PC-3 (cell line): Measurements from ENCODE around the gene PLXNA2. TPM values are rescaled to one million over a fixed set of nuclear protein-coding genes. Genes with fewer than 3 reads are reported as not detected.

Experiments
- ATAC-seq: fragments of 200-7000 bp; cut with Tn5 transposase; 2 replicates; pipeline ENCODE4 v1.9.1; 2020; ENCODE audit warnings: mild to moderate bottlenecking, moderate library complexity
- BruUV-seq: library from RNA; stranded (reverse); fragments of 400-500 nt; replicated peaks from 2 replicates; lab custom pipeline; 2021; lab: Mats Ljungman, UMichigan
- CTCF ChIA-PET: fragments of 300-600 bp; sonication (Branson Sonifier 250); formaldehyde crosslinking; loops from one replicate; lab custom pipeline; 2022; ENCODE audit warnings: antibody characterized with exemption; lab: Charles Lee
- POLR2A ChIA-PET: fragments of 300-600 bp; sonication (Branson Sonifier 250); formaldehyde crosslinking; loops from one replicate; lab custom pipeline; 2022; ENCODE audit warnings: antibody characterized with exemption; ENCODE audit not compliant: unreplicated experiment; lab: Charles Lee
- DNase-seq: peaks from one replicate; pipeline ENCODE4 v3.0.0-alpha.2; 2015
- H2AFZ ChIP-seq: fragments of 300-600 bp; sonication (generic); 2 replicates; pipeline ENCODE4 v1.6.0; 2016; ENCODE audit warnings: antibody characterized with exemption, low read length
- H3F3A ChIP-seq: fragments of 300-600 bp; sonication (generic); one replicate; pipeline ENCODE4 v1.6.0; 2017; ENCODE audit warnings: antibody characterized with exemption, low read length, control low read depth, mild to moderate bottlenecking; ENCODE audit not compliant: unreplicated experiment
- H3K27ac ChIP-seq: fragments of 300-600 bp; sonication (generic); 2 replicates; pipeline ENCODE4 v1.5.1; 2016; ENCODE audit warnings: mild to moderate bottlenecking, low read length
- H3K27me3 ChIP-seq: fragments of 300-600 bp; sonication (generic); 2 replicates; pipeline ENCODE4 v1.6.1; 2016; ENCODE audit warnings: low read length, mixed read lengths
- H3K36me3 ChIP-seq: fragments of 300-600 bp; sonication (generic); 2 replicates; pipeline ENCODE4 v1.6.1; 2016; ENCODE audit warnings: low read depth, mixed run types, low read length, mixed read lengths
- H3K4me1 ChIP-seq: fragments of 300-600 bp; sonication (generic); 2 replicates; pipeline ENCODE4 v1.5.1; 2016; ENCODE audit warnings: low read length; ENCODE audit not compliant: insufficient read depth
- H3K4me2 ChIP-seq: fragments of 300-600 bp; sonication (generic); 2 replicates; pipeline ENCODE4 v1.6.0; 2016; ENCODE audit warnings: low read length
- H3K4me3 ChIP-seq: fragments of 300-600 bp; sonication (generic); 2 replicates; pipeline ENCODE4 v1.5.1; 2016; ENCODE audit warnings: mild to moderate bottlenecking, low read length, mixed read lengths
- H3K79me2 ChIP-seq: fragments of 300-600 bp; sonication (generic); 2 replicates; pipeline ENCODE4 v1.6.1; 2017; ENCODE audit warnings: low read length, mixed read lengths
- H3K9ac ChIP-seq: fragments of 300-600 bp; sonication (generic); 2 replicates; pipeline ENCODE4 v1.6.0; 2016; ENCODE audit warnings: mild to moderate bottlenecking, low read length
- H3K9me2 ChIP-seq: fragments of 300-600 bp; sonication (generic); replicated peaks from 2 replicates; pipeline ENCODE4 v1.6.1; 2016; ENCODE audit warnings: mixed run types, low read length, mixed read lengths
- H3K9me3 ChIP-seq: fragments of 300-600 bp; sonication (generic); 2 replicates; pipeline ENCODE4 v1.6.1; 2016; ENCODE audit warnings: low read length, mixed read lengths
- H4K20me1 ChIP-seq: fragments of 300-600 bp; sonication (generic); 2 replicates; pipeline ENCODE4 v1.6.1; 2016; ENCODE audit warnings: low read length, mixed read lengths
- EZH2 ChIP-seq: fragments of 300-600 bp; sonication (generic); IDR thresholded peaks from one replicate; pipeline ENCODE4 v1.6.1; 2017; ENCODE audit warnings: antibody characterized with exemption, mild to moderate bottlenecking, low read length; ENCODE audit not compliant: unreplicated experiment
- EZH2phosphoT487 ChIP-seq: fragments of 300-600 bp; sonication (generic); IDR thresholded peaks from 2 replicates; pipeline ENCODE4 v1.6.1; 2018; ENCODE audit warnings: mild to moderate bottlenecking, antibody characterized with exemption, low read length, borderline replicate concordance
- intact Hi-C: fragments of 100-400 bp; cut with micrococcal nuclease; formaldehyde crosslinking; loops from 2 replicates; pipeline ENCODE4 v1.9.0; 2023
- total RNA-seq: library from RNA; depleted of rRNA; stranded (reverse); fragments of >200 nt; gene quantifications from 2 replicates; pipeline ENCODE4 v1.2.3, GENCODE V29; 2014
- TF ChIP-seq, protein P1 (sequence below): fragments of 300-600 bp; sonication (generic); conservative IDR thresholded peaks from 2 replicates; pipeline ENCODE4 v1.5.1; 2017; ENCODE audit warnings: antibody characterized with exemption, low read depth, mild to moderate bottlenecking, low read length

The PLXNA2 gene
- total RNA-seq, 1 experiment from 2014 or later, result 16.2 TPM

DNA sequence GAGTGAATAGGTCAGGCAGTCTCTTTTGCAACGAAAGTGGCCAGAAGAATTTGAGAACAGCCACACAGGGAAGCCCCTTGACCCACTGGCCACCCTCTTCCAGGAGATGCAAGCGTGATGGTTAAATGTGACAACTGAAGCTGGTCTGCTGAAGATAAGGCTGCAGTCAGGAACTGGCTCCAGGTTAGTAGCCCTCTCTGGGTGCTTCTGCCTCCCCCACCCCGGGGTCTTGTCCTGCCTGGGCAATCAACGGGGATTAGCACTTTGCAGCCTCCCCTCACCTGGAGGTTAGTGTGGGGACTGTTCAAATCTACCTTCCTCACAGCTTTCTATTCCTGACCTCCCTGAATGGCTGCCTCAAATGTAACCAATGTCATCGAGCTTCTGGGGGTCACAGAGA, 125.9 kb downstream of the PLXNA2 start:
- H3F3A ChIP-seq, result no peaks in the 10 kb centered on the region
- TF ChIP-seq EZH2, result no peak
- TF ChIP-seq EZH2phosphoT487, result no peak
- TF ChIP-seq, protein P1, sequence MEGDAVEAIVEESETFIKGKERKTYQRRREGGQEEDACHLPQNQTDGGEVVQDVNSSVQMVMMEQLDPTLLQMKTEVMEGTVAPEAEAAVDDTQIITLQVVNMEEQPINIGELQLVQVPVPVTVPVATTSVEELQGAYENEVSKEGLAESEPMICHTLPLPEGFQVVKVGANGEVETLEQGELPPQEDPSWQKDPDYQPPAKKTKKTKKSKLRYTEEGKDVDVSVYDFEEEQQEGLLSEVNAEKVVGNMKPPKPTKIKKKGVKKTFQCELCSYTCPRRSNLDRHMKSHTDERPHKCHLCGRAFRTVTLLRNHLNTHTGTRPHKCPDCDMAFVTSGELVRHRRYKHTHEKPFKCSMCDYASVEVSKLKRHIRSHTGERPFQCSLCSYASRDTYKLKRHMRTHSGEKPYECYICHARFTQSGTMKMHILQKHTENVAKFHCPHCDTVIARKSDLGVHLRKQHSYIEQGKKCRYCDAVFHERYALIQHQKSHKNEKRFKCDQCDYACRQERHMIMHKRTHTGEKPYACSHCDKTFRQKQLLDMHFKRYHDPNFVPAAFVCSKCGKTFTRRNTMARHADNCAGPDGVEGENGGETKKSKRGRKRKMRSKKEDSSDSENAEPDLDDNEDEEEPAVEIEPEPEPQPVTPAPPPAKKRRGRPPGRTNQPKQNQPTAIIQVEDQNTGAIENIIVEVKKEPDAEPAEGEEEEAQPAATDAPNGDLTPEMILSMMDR, result no peak
- no peak overlapping the region for H3K9ac ChIP-seq
- no peaks in the 10 kb centered on the region for H3K36me3 ChIP-seq
- no peaks in the 10 kb centered on the region for H3K79me2 ChIP-seq
- no peaks in the 10 kb centered on the region for H3K9me2 ChIP-seq
- H3K4me3 ChIP-seq, result no peak overlapping the region
- POLR2A ChIA-PET, result no interaction called here
- no peaks in the 10 kb centered on the region for H3K27me3 ChIP-seq
- H3K9me3 ChIP-seq, result no peaks in the 10 kb centered on the region
- intact Hi-C loops, result no loop called here
- H3K27ac ChIP-seq, result no peak overlapping the region
- H3K4me2 ChIP-seq, result no peak overlapping the region
- DNase-seq, result no peak
- no peak overlapping the region for H2AFZ ChIP-seq
- H3K4me1 ChIP-seq, result peaks cover 16% of the 10 kb centered on the region
- no peak for ATAC-seq
- no TSS peak for BruUV-seq
- CTCF ChIA-PET, result interaction anchor here (0.6 kb wide), 1 partner anchor 1535 kb away, joined by 20 read pairs; no protein-coding TSS in a partner anchor
- H4K20me1 ChIP-seq, result no peaks in the 10 kb centered on the region

DNA sequence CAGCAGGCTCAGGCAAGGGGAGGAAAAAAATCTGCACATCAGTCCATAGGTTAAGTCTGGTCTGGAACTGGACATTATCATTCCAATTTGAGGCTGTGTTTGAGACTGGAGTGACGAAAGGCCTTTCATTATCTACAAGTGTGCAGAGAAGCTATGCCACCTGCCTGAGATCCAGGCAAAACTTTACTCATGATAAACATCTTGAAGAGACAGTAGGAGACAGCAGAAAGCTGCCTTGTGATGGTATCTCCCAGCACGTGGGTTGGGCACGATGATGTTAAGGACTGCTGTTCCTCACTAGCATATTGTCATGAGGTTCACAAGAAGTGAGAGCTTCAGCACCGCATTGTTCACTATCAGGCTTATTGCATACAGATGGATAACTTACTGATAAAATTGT, 126.4 kb downstream of the PLXNA2 start:
- Histone ChIP-seq H3K4me2 (no peak overlapping the region), H3F3A (no peaks in the 10 kb centered on the region), H3K9me3 (no peaks in the 10 kb centered on the region), H2AFZ (no peak overlapping the region), H3K9ac (no peak overlapping the region), H3K4me3 (no peak overlapping the region), H3K79me2 (no peaks in the 10 kb centered on the region), H3K9me2 (no peaks in the 10 kb centered on the region), H3K36me3 (no peaks in the 10 kb centered on the region), H3K27ac (no peak overlapping the region), H3K27me3 (no peaks in the 10 kb centered on the region), H4K20me1 (no peaks in the 10 kb centered on the region), H3K4me1 (peaks cover 16% of the 10 kb centered on the region)
- intact Hi-C loops, result no loop called here
- CTCF ChIA-PET, result interaction anchor here (0.6 kb wide), 1 partner anchor 1535 kb away, joined by 20 read pairs; no protein-coding TSS in a partner anchor
- TF ChIP-seq, protein P1, result no peak
- no peak for TF ChIP-seq EZH2
- no peak for TF ChIP-seq EZH2phosphoT487
- ATAC-seq (no peak), DNase-seq (no peak)
- BruUV-seq, result no TSS peak
- POLR2A ChIA-PET, result no interaction called here

DNA sequence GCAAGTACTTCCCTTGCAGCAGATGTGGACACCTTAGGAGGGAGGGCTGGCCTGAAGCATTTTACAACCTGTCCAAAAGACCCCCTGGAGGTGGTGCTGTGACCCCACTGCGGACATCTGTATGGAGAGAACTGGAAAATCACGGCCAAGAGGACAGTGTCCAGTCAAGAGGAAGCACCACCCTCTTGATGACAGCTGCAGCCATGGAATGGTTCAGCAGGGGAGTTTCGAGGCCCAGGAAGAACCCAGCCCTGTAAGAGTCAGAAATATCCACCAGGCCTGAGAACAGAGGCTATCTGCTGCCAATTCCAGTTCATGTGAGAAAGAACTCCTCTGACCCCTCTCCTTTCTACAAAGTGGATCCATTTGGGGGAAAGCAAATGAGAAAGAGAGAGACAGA, 126.8 kb downstream of the PLXNA2 start:
- H3K4me3 ChIP-seq, result no peak overlapping the region
- H3K27ac ChIP-seq, result no peak overlapping the region
- intact Hi-C loops, result no loop called here
- DNase-seq (no peak), ATAC-seq (no peak)
- TF ChIP-seq EZH2phosphoT487 (no peak), EZH2 (no peak)
- TF ChIP-seq, protein P1, result no peak
- BruUV-seq, result no TSS peak
- ChIA-PET POLR2A (no interaction called here), CTCF (no interaction called here)
- no peaks in the 10 kb centered on the region for H4K20me1 ChIP-seq
- no peaks in the 10 kb centered on the region for H3F3A ChIP-seq
- no peak overlapping the region for H3K9ac ChIP-seq
- H3K27me3 ChIP-seq, result no peaks in the 10 kb centered on the region
- H2AFZ ChIP-seq, result no peak overlapping the region
- no peaks in the 10 kb centered on the region for H3K36me3 ChIP-seq
- no peak overlapping the region for H3K4me2 ChIP-seq
- no peaks in the 10 kb centered on the region for H3K9me3 ChIP-seq
- H3K79me2 ChIP-seq, result no peaks in the 10 kb centered on the region
- H3K4me1 ChIP-seq, result peaks cover 16% of the 10 kb centered on the region
- no peaks in the 10 kb centered on the region for H3K9me2 ChIP-seq
